Colonic mucosa (tissue), 4 donors: ENCODE measurements around the gene BTN3A1. TPM values are rescaled to one million over a fixed set of nuclear protein-coding genes. Genes with fewer than 3 reads are reported as not detected.
"Not testable (repeated sequence)": the region's sequence is repeated elsewhere in the genome, so short reads cannot be mapped to it uniquely, and the experiment has no call there.

Experiments
- DNase-seq: peaks from one replicate; pipeline ENCODE4 v3.0.0-alpha.2; 2020
- H3K27ac ChIP-seq: fragments of 200-600 bp; one replicate; pipeline ENCODE4 v1.8.0; 2021
- H3K27me3 ChIP-seq: fragments of 200-600 bp; one replicate; pipeline ENCODE4 v1.8.0; 2021
- H3K36me3 ChIP-seq: fragments of 200-600 bp; one replicate; pipeline ENCODE4 v1.8.0; 2021
- H3K4me1 ChIP-seq: fragments of 200-600 bp; one replicate; pipeline ENCODE4 v1.8.0; 2021; ENCODE audit warnings: mild to moderate bottlenecking
- H3K4me3 ChIP-seq: fragments of 200-600 bp; one replicate; pipeline ENCODE4 v1.8.0; 2021
- H3K9ac ChIP-seq, 2 donors: one replicate each; pipeline ENCODE4 v1.7.0; 2013; ENCODE audit warnings: control low read depth in 2 of 2, low read depth in 2 of 2, low read length in 2 of 2
- H3K9me3 ChIP-seq: fragments of 200-600 bp; one replicate; pipeline ENCODE4 v1.8.0; 2021
- intact Hi-C: fragments of 100-400 bp; cut with DNase I; formaldehyde crosslinking; loops from one replicate; pipeline ENCODE4 v1.14.1; 2022
- total RNA-seq, 2 donors: library from RNA; stranded (reverse); fragmentation: NEBNext Ultra II Directional in 1 of 2; extraction: Animal tissue kit (Norgen Biotek cat#: 25700) in 1 of 2; gene quantifications; one replicate each; pipeline ENCODE4 v1.2.1, GENCODE V29; 2021
- TF ChIP-seq, protein P1 (sequence below): fragments of 200-600 bp; IDR thresholded peaks from one replicate; pipeline ENCODE4 v1.8.0; 2022; ENCODE audit warnings: antibody characterized with exemption, mild to moderate bottlenecking
- donor health status: healthy.
- donor health status: DM: no; HTN: no; CAD: no.
- donor health status: DM: no; HTN: no; CAD: no.

The BTN3A1 gene
- total RNA-seq, 2 donors from 2014 or later: 24.1 to 29.4 TPM

- Histone ChIP-seq H3K4me1 (no peaks in the 10 kb centered on the region), H3K27ac (no peak overlapping the region), H3K4me3 (no peak overlapping the region), H3K27me3 (no peaks in the 10 kb centered on the region), H3K9ac (no peak overlapping the region), H3K9me3 (no peaks in the 10 kb centered on the region), H3K36me3 (no peaks in the 10 kb centered on the region)
- intact Hi-C loops: no loop called here
- TF ChIP-seq, protein P1, sequence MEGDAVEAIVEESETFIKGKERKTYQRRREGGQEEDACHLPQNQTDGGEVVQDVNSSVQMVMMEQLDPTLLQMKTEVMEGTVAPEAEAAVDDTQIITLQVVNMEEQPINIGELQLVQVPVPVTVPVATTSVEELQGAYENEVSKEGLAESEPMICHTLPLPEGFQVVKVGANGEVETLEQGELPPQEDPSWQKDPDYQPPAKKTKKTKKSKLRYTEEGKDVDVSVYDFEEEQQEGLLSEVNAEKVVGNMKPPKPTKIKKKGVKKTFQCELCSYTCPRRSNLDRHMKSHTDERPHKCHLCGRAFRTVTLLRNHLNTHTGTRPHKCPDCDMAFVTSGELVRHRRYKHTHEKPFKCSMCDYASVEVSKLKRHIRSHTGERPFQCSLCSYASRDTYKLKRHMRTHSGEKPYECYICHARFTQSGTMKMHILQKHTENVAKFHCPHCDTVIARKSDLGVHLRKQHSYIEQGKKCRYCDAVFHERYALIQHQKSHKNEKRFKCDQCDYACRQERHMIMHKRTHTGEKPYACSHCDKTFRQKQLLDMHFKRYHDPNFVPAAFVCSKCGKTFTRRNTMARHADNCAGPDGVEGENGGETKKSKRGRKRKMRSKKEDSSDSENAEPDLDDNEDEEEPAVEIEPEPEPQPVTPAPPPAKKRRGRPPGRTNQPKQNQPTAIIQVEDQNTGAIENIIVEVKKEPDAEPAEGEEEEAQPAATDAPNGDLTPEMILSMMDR: no peak
- no peak for DNase-seq
Measured at GRCh38 chr6:26372308-26373144, 29.5 kb upstream of the BTN3A1 start.

DNA sequence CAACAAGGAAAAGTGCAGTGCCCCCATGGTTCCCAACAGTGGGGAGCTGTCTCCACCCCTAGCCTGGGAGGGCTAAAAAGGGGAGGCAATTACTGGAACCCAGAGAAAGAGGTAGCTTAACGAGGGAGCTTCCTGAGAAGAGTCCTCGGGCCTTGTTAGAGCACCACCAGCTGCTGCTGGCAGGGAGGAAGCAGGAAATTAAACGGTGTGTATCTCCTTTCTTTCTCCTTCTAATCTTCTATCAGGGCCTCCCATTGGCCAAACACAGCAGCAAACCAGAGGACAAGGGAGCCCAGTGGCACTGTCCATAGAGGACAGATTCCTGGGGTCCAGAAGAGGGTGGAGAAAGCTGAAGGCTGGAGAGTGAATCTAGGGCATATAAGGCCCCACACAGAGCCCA is 26.8 kb upstream of the BTN3A1 start:
- intact Hi-C loops: no loop called here
- no peak overlapping the region for H3K9ac ChIP-seq
- TF ChIP-seq, protein P1: no peak
- no peak overlapping the region for H3K4me3 ChIP-seq
- DNase-seq: no peak
- no peaks in the 10 kb centered on the region for H3K4me1 ChIP-seq
- H3K36me3 ChIP-seq: no peaks in the 10 kb centered on the region
- no peak overlapping the region for H3K27ac ChIP-seq
- no peaks in the 10 kb centered on the region for H3K27me3 ChIP-seq
- no peaks in the 10 kb centered on the region for H3K9me3 ChIP-seq

DNA sequence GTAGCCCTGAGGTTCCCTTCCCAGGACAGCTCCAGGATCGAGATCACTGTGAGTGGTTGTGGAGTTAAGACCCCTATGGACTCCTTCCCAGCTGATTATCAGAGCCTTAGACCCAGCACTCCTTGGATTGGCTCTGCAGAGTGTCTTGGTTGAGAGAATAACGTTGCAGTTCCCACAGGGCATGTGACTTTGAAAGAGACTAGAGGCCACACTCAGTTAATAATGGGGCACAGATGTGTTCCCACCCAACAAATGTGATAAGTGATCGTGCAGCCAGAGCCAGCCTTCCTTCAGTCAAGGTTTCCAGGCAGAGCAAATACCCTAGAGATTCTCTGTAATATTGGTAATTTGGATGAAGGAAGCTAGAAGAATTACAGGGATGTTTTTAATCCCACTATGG is 24.4 kb upstream of the BTN3A1 start:
- no peaks in the 10 kb centered on the region for H3K36me3 ChIP-seq
- intact Hi-C loops: no loop called here
- TF ChIP-seq, protein P1: no peak
- H3K9ac ChIP-seq: no peak overlapping the region
- H3K27me3 ChIP-seq: no peaks in the 10 kb centered on the region
- no peak overlapping the region for H3K27ac ChIP-seq
- H3K4me1 ChIP-seq: no peaks in the 10 kb centered on the region
- no peak for DNase-seq
- H3K9me3 ChIP-seq: no peaks in the 10 kb centered on the region
- no peak overlapping the region for H3K4me3 ChIP-seq

GRCh38 chr6:26378143-26378542 is 23.9 kb upstream of the BTN3A1 start:
- not testable (repeated sequence) for DNase-seq

DNA sequence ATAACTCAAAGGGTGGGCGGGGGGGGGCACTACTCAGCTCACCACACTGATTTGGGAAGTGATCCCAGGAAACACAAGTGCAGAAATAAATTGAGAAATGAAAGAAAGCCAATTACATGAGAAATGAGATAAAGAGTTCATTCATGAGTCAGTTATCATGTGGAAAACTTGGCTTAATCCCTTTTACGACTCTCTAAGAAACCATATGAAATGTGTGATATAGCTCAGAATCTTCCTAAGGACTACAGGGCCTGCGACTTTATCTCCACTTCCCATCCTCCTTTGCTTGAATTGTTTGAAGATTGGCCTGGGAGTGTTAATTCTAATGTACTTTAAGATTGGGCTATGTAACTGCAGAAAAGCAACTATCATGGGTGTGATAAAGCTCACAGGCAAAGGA is 22.8 kb upstream of the BTN3A1 start:
- Histone ChIP-seq H3K9ac (no peak overlapping the region), H3K27ac (no peak overlapping the region), H3K9me3 (no peaks in the 10 kb centered on the region), H3K27me3 (no peaks in the 10 kb centered on the region), H3K4me1 (no peaks in the 10 kb centered on the region), H3K36me3 (no peaks in the 10 kb centered on the region), H3K4me3 (no peak overlapping the region)
- TF ChIP-seq, protein P1: no peak
- intact Hi-C loops: no loop called here
- DNase-seq: no peak

More at GRCh38 chr6:26378143-26378542, 23.9 kb upstream of the BTN3A1 start:
- H3K9me3 ChIP-seq, H3K9ac ChIP-seq, H3K4me1 ChIP-seq, H3K27me3 ChIP-seq, H3K36me3 ChIP-seq, H3K4me3 ChIP-seq, H3K27ac ChIP-seq, intact Hi-C loops: not testable (repeated sequence)

DNA sequence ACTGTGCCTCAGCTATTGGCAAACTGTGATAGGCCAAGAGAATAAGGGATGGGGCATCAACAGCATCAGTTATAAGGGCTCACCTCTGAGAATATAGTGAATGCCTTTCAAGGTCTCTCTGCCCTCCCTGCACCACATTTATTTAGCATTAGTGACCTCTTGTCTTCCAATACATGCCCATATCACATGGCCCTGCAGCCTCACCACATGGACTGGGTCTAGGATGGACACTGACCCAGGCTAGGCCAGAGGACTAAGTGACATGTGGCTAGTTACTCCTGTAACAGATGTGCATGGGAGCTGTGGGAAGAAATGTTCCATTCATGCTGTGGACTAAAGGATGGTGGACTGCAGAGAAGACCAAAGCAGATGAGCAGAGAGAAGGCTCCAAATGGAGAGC is 22.3 kb upstream of the BTN3A1 start:
- H3K27me3 ChIP-seq: no peaks in the 10 kb centered on the region
- no peaks in the 10 kb centered on the region for H3K9me3 ChIP-seq
- H3K4me1 ChIP-seq: no peaks in the 10 kb centered on the region
- TF ChIP-seq, protein P1: no peak
- no peak overlapping the region for H3K27ac ChIP-seq
- no peak overlapping the region for H3K4me3 ChIP-seq
- no peak for DNase-seq
- no peak overlapping the region for H3K9ac ChIP-seq
- H3K36me3 ChIP-seq: no peaks in the 10 kb centered on the region
- intact Hi-C loops: no loop called here
